WERI-Rb-1 (cell line): ENCODE measurements around the gene C14orf119.
A peak's percentile ranks its signal among the peaks of the same experiment; 100 is the strongest.

Experiments
- DNase-seq: peaks from one replicate; pipeline ENCODE4 v3.0.0-alpha.2; 2020
- H3K27ac ChIP-seq: fragments of 250-450 bp; sonication (Bioruptor Pico); 2 replicates; pipeline ENCODE4 v1.5.1; 2020; ENCODE audit warnings: mild to moderate bottlenecking, moderate library complexity
- H3K27me3 ChIP-seq: fragments of 250-450 bp; sonication (Bioruptor Pico); 2 replicates; pipeline ENCODE4 v1.5.1; 2021; ENCODE audit warnings: mild to moderate bottlenecking, low read depth, moderate library complexity; ENCODE audit not compliant: insufficient read depth, severe bottlenecking
- H3K36me3 ChIP-seq: fragments of 250-450 bp; sonication (Bioruptor Pico); 2 replicates; pipeline ENCODE4 v1.5.1; 2020; ENCODE audit warnings: mild to moderate bottlenecking, moderate library complexity
- H3K4me3 ChIP-seq: 2 replicates; pipeline ENCODE4 v1.5.1; 2011; ENCODE audit warnings: low read depth, mild to moderate bottlenecking, control low read depth, low read length
- H3K9me3 ChIP-seq: fragments of 250-450 bp; sonication (Bioruptor Pico); 2 replicates; pipeline ENCODE4 v1.5.1; 2021; ENCODE audit warnings: mild to moderate bottlenecking, moderate library complexity; ENCODE audit not compliant: severe bottlenecking
- CTCF ChIP-seq: IDR thresholded peaks from 2 replicates; pipeline ENCODE4 v1.5.1; 2011; ENCODE audit warnings: low read depth, mild to moderate bottlenecking, control low read depth, inconsistent platforms, low read length

The C14orf119 gene

GRCh38 chr14:23139874-23140273 lies 44.6 kb downstream of the C14orf119 start:
- Histone ChIP-seq H3K27me3 (peaks cover 24% of the 10 kb centered on the region), H3K36me3 (no peaks in the 10 kb centered on the region), H3K4me3 (no peak overlapping the region), H3K27ac (no peak overlapping the region), H3K9me3 (no peaks in the 10 kb centered on the region)
- TF ChIP-seq CTCF, result no peak
- no peak for DNase-seq

- no peak for DNase-seq
These were observed 45.1 kb downstream of the C14orf119 start for GRCh38 chr14:23140371-23140770.

GRCh38 chr14:23141706-23142444 lies 46.6 kb downstream of the C14orf119 start:
- Histone ChIP-seq H3K36me3 (no peaks in the 10 kb centered on the region), H3K27me3 (peaks cover 29% of the 10 kb centered on the region), H3K4me3 (no peak overlapping the region), H3K27ac (no peak overlapping the region), H3K9me3 (no peaks in the 10 kb centered on the region)
- no peak for DNase-seq
- TF ChIP-seq CTCF, result no peak

More at GRCh38 chr14:23140371-23140770, 45.1 kb downstream of the C14orf119 start:
- no peaks in the 10 kb centered on the region for H3K9me3 ChIP-seq
- H3K27ac ChIP-seq, result no peak overlapping the region
- peak; percentile 47; the same call in 1 of the 2 replicates for TF ChIP-seq CTCF
- no peak overlapping the region for H3K4me3 ChIP-seq
- H3K36me3 ChIP-seq, result no peaks in the 10 kb centered on the region
- peaks cover 27% of the 10 kb centered on the region for H3K27me3 ChIP-seq

- Histone ChIP-seq H3K4me3 (no peak overlapping the region), H3K27ac (no peak overlapping the region)
These were observed 47.5 kb downstream of the C14orf119 start for GRCh38 chr14:23142826-23143225.

GRCh38 chr14:23143911-23144310 lies 48.6 kb downstream of the C14orf119 start:
- peaks cover 43% of the 10 kb centered on the region for H3K27me3 ChIP-seq
- H3K36me3 ChIP-seq, result no peaks in the 10 kb centered on the region
- no peak overlapping the region for H3K27ac ChIP-seq
- TF ChIP-seq CTCF, result no peak
- peaks cover 5% of the 10 kb centered on the region for H3K9me3 ChIP-seq
- DNase-seq, result no peak
- no peak overlapping the region for H3K4me3 ChIP-seq

More at GRCh38 chr14:23142826-23143225, 47.5 kb downstream of the C14orf119 start:
- Histone ChIP-seq H3K9me3 (no peaks in the 10 kb centered on the region), H3K27me3 (peaks cover 36% of the 10 kb centered on the region), H3K36me3 (no peaks in the 10 kb centered on the region)
- no peak for DNase-seq
- TF ChIP-seq CTCF, result no peak
